ENCODE measurements around the gene IL4. TPM values are rescaled to one million over a fixed set of nuclear protein-coding genes. Genes with fewer than 3 reads are reported as not detected.

Gene IL4
- total RNA-seq, 1 donor from 2014 or later: not detected

DNA sequence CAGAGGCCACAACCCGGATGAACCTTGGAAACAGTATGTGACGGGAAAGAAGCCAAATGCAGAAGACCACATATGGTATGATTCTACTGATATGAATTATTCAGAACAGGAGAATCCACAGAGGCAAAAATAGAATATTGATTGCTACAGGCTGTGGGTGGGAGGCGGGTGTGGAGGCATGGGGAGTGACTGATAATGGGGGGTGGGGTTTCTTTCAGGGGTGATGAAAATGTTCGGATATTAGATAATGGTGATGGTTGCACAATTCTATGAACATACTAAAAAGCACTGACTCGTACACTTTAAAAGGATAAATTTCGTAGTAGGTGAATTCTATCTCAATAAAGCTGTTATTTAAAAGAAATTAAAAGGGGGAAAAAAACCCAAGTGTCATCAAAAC, 10.7 kb downstream of the IL4 start:
- TF ChIP-seq, protein P1, sequence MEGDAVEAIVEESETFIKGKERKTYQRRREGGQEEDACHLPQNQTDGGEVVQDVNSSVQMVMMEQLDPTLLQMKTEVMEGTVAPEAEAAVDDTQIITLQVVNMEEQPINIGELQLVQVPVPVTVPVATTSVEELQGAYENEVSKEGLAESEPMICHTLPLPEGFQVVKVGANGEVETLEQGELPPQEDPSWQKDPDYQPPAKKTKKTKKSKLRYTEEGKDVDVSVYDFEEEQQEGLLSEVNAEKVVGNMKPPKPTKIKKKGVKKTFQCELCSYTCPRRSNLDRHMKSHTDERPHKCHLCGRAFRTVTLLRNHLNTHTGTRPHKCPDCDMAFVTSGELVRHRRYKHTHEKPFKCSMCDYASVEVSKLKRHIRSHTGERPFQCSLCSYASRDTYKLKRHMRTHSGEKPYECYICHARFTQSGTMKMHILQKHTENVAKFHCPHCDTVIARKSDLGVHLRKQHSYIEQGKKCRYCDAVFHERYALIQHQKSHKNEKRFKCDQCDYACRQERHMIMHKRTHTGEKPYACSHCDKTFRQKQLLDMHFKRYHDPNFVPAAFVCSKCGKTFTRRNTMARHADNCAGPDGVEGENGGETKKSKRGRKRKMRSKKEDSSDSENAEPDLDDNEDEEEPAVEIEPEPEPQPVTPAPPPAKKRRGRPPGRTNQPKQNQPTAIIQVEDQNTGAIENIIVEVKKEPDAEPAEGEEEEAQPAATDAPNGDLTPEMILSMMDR (IDR thresholded peaks at IDR 0.05; ENCODE audit: insufficient read depth, low read length, poor library complexity, severe bottlenecking): no peak
- no peaks in the 10 kb centered on the region for H3K36me3 ChIP-seq (ENCODE audit: control insufficient read depth, insufficient read depth, low read length)
- DNase-seq (ENCODE audit: low read depth): no peak

DNA sequence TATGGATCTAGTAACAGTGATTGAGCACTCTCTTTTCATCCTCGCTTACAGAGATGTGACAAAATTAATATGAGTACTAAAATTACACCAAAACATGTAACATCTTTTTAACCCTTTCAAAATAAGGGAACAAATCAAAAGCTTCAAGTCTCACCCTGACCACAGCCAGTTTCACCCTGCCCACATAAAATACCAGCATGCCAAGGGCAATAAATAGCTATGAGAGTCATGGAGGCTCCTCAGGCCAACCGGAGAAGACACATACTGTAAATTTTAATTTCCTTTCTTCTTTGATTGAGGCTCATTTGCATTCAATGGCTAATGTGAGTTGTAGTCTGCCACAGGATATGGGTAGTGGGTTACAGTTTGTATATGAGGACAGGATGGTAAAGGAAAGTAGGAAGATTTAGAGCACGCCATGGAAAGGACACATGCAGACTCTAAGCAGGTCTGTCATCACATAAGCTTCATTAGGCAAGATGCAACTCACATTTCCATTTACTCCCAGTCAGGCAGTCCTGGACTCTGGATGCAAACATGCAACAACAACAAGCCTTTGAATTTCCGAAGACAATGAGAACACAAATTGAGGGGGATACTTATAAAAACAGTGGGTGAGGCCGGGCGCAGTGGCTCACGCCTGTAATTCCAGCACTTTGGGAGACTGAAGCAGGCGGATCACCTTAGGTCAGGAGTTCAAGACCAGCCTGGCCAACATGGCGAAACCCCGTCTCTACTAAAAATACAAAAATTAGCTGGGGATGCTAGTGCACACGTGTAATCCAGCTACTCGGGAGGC, 11.3 kb downstream of the IL4 start:
- no peaks in the 10 kb centered on the region for H3K36me3 ChIP-seq (ENCODE audit: control insufficient read depth, insufficient read depth, low read length)
- H3K4me3 ChIP-seq (ENCODE audit: low read depth, low read length): no peak overlapping the region
- no peak for DNase-seq (ENCODE audit: low read depth)
- TF ChIP-seq, protein P1 (IDR thresholded peaks at IDR 0.05; ENCODE audit: insufficient read depth, low read length, poor library complexity, severe bottlenecking): no peak
- no peaks in the 10 kb centered on the region for H3K27me3 ChIP-seq (ENCODE audit: control insufficient read depth, insufficient read depth, low read length)

More for the DNA sequence above, 10.7 kb downstream of the IL4 start:
- no peak overlapping the region for H3K4me3 ChIP-seq (ENCODE audit: low read depth, low read length)
- no peaks in the 10 kb centered on the region for H3K27me3 ChIP-seq (ENCODE audit: control insufficient read depth, insufficient read depth, low read length)

DNA sequence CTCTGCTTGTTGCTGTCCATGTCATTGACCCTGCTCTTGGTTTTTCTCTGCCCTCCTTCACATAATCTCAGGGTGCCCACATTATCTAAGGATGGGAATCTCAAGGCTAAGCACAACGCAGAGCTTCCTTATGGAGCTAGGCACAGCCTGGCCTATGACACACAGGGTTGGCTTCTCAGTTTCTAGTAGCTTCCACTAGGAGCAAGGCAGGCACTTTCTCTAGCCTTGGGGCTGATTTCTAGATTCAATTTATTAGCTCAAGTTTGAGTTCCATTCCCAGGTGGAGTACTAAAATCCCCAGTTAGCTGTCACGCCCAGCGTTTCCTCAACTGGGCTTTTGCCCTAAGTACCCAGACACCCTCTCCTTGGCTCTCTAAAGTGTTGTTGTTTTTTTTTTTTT, 12.4 kb downstream of the IL4 start:
- H3K4me3 ChIP-seq (ENCODE audit: low read depth, low read length): no peak overlapping the region
- TF ChIP-seq, protein P1 (IDR thresholded peaks at IDR 0.05; ENCODE audit: insufficient read depth, low read length, poor library complexity, severe bottlenecking): no peak
- no peak for DNase-seq (ENCODE audit: low read depth)
- no peaks in the 10 kb centered on the region for H3K27me3 ChIP-seq (ENCODE audit: control insufficient read depth, insufficient read depth, low read length)
- no peaks in the 10 kb centered on the region for H3K36me3 ChIP-seq (ENCODE audit: control insufficient read depth, insufficient read depth, low read length)

DNA sequence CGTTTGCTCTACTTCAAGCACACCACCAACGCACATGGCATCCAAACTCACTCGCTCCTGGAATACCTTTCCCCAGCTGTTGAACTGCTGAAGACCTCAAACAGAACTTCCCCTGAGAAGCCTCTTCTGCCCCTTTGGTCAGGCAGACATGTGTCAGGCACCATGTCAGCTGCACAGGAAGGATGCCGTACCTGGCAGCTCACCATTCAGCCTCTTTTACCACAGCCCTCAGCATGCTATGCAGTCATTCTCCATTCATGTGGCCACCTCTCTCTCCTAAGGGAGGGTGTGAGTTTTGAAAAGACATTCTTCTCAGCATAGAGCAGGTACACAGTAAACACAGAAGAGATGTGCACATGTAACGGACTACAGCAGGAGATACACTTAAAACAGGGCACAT, 14.2 kb downstream of the IL4 start:
- H3K4me3 ChIP-seq (ENCODE audit: low read depth, low read length): no peak overlapping the region
- H3K36me3 ChIP-seq (ENCODE audit: control insufficient read depth, insufficient read depth, low read length): no peaks in the 10 kb centered on the region
- TF ChIP-seq, protein P1 (IDR thresholded peaks at IDR 0.05; ENCODE audit: insufficient read depth, low read length, poor library complexity, severe bottlenecking): no peak
- H3K27me3 ChIP-seq (ENCODE audit: control insufficient read depth, insufficient read depth, low read length): no peaks in the 10 kb centered on the region
- no peak for DNase-seq (ENCODE audit: low read depth)

DNA sequence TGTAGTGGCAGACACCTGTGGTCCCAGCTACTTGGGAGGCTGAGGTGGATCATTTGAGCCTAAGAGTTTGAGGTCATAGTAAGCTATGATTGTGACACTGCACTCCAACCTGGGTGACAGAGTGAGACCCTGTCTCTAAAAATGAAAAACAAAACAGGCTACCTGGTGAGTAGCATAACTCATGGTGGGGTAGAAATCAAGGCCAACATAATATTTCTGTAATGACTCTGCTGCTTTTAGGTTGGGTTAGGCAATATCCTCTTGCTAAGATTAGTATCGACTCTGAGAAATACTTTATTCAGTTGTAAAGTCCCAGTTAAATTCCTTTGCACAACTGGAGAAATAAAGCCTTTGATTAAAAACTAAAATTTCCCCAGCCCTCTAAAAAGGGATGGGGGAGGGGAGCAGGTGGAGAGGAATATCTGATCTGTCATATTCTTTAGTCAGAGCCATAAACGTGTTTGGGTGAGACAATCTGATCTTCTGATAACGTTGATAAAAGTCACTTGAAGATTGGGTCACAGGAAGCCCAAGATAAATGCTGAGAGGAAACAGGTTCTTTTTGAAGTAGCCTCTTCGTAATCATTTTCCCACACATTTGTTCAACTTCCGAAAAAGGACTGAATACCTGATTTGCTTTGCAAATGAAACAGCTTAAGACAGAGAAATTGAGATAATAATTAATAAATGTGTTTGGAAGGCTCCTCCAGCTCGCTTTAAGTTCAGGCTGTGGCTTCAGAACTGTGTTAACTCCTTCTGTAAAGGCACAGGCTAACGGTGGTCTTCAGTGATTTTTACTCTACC, 14.9 kb downstream of the IL4 start:
- no peaks in the 10 kb centered on the region for H3K27me3 ChIP-seq (ENCODE audit: control insufficient read depth, insufficient read depth, low read length)
- TF ChIP-seq, protein P1 (IDR thresholded peaks at IDR 0.05; ENCODE audit: insufficient read depth, low read length, poor library complexity, severe bottlenecking): no peak
- H3K36me3 ChIP-seq (ENCODE audit: control insufficient read depth, insufficient read depth, low read length): no peaks in the 10 kb centered on the region
- no peak for DNase-seq (ENCODE audit: low read depth)
- H3K4me3 ChIP-seq (ENCODE audit: low read depth, low read length): no peak overlapping the region

Measured in kidney epithelial cell (primary cell).